Natural killer cell treated with Interleukin-12 subunit alpha and Interleukin-12 subunit beta and Interleukin-15 and Interleukin-18, amount 100 ng/mL, for 72 hours (primary cell): ENCODE data around the gene ZNF24. TPM values are rescaled to one million over a fixed set of nuclear protein-coding genes. Genes with fewer than 3 reads are reported as not detected.

Source experiments
- ATAC-seq, 2 donors: fragments of 150-1000 bp; cut with Tn5 transposase in 1 of 2; sonication (Bioruptor Pico), chemical (Tn5 transposase) in 1 of 2; 2 replicates each; pipeline ENCODE4 v1.10.0; 2021
- DNase-seq: peaks from one replicate; pipeline ENCODE4 v3.0.0; 2022; ENCODE audit warnings: low spot score
- H3K27ac Mint-ChIP-seq, 2 donors: 1 replicate in 1 of 2; 2 replicates in 1 of 2; pipeline ENCODE4 v1.8.0; 2022; ENCODE audit warnings: mixed read lengths in 2 of 2, mild to moderate bottlenecking in 1 of 2, moderate library complexity in 1 of 2
- H3K27me3 Mint-ChIP-seq, 2 donors: 1 replicate in 1 of 2; 2 replicates in 1 of 2; pipeline ENCODE4 v1.8.0; 2022; ENCODE audit warnings: mixed read lengths in 2 of 2
- H3K36me3 Mint-ChIP-seq: one replicate; pipeline ENCODE4 v1.8.0; 2022; ENCODE audit warnings: mixed read lengths
- H3K4me1 Mint-ChIP-seq, 2 donors: 1 replicate in 1 of 2; 2 replicates in 1 of 2; pipeline ENCODE4 v1.8.0; 2022; ENCODE audit warnings: low read depth in 2 of 2, mixed read lengths in 2 of 2, mild to moderate bottlenecking in 1 of 2
- H3K4me3 Mint-ChIP-seq: one replicate; pipeline ENCODE4 v1.8.0; 2022; ENCODE audit warnings: mixed read lengths
- H3K9me3 Mint-ChIP-seq: 2 replicates; pipeline ENCODE4 v1.8.0; 2022; ENCODE audit warnings: mixed read lengths
- total RNA-seq, 2 donors: library from RNA; stranded (reverse); gene quantifications; one replicate each; pipeline ENCODE4 v1.2.3, GENCODE V29; 2022

ZNF24 gene
- total RNA-seq, 2 donors from 2014 or later: 32.9 to 63.1 TPM

DNA sequence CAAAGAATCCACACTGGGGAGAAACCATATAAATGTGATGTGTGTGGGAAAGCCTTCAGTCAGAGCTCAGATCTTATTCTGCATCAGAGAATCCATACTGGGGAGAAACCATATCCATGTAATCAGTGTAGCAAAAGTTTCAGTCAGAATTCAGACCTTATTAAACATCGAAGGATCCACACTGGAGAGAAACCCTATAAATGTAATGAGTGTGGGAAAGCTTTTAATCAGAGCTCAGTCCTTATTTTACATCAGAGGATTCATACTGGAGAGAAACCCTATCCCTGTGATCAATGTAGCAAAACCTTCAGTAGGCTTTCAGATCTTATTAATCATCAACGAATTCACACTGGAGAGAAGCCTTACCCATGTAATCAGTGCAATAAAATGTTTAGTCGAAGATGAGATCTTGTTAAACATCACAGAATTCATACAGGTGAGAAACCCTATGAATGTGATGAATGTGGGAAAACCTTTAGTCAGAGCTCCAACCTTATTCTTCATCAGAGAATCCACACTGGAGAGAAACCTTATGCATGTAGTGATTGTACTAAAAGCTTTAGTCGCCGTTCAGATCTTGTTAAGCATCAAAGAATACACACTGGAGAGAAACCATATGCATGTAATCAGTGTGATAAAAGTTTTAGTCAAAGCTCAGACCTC, 37.5 kb downstream of the ZNF24 start:
- peaks cover 43% of the 10 kb centered on the region for H3K9me3 Mint-ChIP-seq
- DNase-seq: no peak
- H3K27me3 Mint-ChIP-seq: no peaks in the 10 kb centered on the region
- no peak overlapping the region for H3K4me3 Mint-ChIP-seq
- ATAC-seq: no peak
- no peak overlapping the region for H3K27ac Mint-ChIP-seq
- H3K4me1 Mint-ChIP-seq: no peaks in the 10 kb centered on the region
- H3K36me3 Mint-ChIP-seq: peaks cover 72% of the 10 kb centered on the region

DNA sequence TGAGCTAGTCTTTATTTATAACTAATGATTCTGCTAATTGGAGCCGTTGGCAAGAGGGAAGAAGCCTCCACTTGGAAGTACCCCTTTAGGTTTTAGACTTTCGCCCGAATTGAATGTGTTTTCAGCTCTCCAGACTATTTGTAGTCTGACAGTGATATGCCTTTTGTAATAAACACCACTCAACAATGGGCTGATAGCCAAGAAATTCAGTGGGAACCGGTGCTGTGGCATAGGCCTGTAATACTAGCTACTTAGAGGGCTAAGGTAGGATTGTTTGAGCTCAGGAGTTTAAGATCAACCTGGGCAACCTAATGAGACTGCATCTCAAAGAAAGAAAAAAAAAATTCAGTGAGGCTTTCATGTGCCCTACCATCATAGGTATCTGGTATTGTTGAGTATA, 40.6 kb downstream of the ZNF24 start:
- Mint-ChIP-seq H3K4me1 (peaks cover 0 to 9% of the 10 kb centered on the region in 2 donors), H3K9me3 (peaks cover 32% of the 10 kb centered on the region), H3K27me3 (no peaks in the 10 kb centered on the region), H3K36me3 (peaks cover 72% of the 10 kb centered on the region), H3K4me3 (no peak overlapping the region), H3K27ac (no peak overlapping the region)
- DNase-seq: no peak
- no peak for ATAC-seq

DNA sequence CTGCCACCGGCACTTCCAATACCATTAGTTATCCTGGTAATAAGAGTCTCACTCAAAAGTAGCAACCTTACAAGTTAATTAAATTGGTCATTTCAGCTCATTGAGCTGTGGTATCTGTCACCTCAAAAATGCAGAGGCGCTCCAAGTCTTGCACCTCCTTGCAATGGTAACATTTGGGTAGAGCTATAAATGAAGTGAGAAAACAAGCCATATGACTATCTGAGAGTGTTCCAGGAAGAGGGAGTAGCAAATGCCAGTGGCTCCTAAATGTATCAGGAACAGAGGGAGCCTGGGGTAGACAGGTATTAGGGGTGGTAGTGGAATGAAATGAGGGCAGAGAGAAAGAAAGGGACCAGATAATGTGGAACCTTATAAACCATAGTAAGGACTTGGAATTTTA, 48.2 kb downstream of the ZNF24 start:
- Mint-ChIP-seq H3K9me3 (peaks cover 2% of the 10 kb centered on the region), H3K4me1 (peaks cover 42 to 43% of the 10 kb centered on the region in 2 donors)

DNA sequence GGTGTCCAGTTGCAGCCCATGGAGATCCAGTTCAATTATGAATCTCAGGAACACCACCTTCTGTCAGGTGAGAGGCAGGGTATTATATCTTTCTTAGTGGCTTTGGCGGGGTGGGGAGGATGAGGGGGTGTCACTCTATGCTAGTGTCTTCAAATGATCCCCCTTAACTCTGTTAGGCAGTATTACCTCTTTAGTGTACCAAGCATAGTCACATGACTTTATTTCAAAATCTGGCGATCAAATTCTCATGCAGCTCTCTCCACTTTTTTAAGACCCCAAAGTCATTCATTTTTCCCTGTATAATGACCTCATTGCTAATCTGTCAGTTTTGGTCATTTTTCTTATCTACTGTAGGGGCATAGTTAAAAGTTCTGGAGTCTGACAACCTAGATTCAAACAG, 53.1 kb downstream of the ZNF24 start:
- Mint-ChIP-seq H3K4me1 (peaks cover 48 to 54% of the 10 kb centered on the region in 2 donors), H3K9me3 (peaks cover 2% of the 10 kb centered on the region)
- no peak for DNase-seq

More for the DNA sequence above, 48.2 kb downstream of the ZNF24 start:
- H3K4me3 Mint-ChIP-seq: no peak overlapping the region
- no peak for ATAC-seq
- H3K27ac Mint-ChIP-seq: no peak overlapping the region
- peaks cover 52% of the 10 kb centered on the region for H3K36me3 Mint-ChIP-seq
- no peaks in the 10 kb centered on the region for H3K27me3 Mint-ChIP-seq
- DNase-seq: no peak

DNA sequence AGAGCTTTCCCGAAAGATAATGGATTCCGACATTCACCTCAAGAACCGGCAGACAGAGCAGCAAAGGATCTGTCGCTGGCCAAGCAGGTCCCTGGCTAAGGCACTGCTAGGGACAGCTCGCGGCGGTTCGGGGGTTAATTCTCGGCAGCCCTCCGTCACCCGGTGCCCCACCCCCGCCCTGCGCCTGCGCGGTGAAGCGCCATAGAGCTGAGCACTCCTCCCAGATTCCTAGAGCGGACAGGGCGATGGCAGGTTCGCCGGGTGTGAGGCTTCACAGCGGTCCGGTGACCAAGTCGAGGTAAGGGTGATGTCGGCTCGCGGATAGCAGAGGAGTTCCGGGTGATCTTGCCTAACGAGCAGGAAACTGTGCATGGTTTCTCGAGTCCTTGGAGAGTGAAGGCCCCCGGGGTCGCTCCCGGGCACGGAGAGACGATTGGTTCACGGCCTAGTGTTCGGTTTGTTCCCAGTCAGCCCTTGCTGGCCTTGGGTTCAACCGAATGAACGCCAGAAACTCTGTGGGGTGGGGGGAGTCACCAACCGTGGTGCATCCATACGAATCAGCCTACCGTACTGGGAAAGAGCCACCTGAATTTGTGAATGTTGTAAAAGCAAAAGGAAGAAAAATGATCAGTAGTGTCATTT, 54.0 kb downstream of the ZNF24 start, which contains the start of gene ZSCAN30:
Gene ZSCAN30, minus strand, starts transcription at position 136 of the 642 bp plus-strand sequence. CDS start 25,877 bp downstream, outside the sequence.
- ATAC-seq: peak; percentile 99 to 100
- peak; percentile 97 for DNase-seq
- Mint-ChIP-seq H3K27ac (peak within 1 kb of the TSS; percentile 95 to 99), H3K9me3 (peaks cover 2% of the 10 kb centered on the region), H3K4me1 (peaks cover 40 to 47% of the 10 kb centered on the region in 2 donors), H3K36me3 (peaks cover 38% of the 10 kb centered on the region), H3K27me3 (no peaks in the 10 kb centered on the region), H3K4me3 (peak within 1 kb of the TSS; percentile 100)

More for the DNA sequence above, 53.1 kb downstream of the ZNF24 start:
- Mint-ChIP-seq H3K27ac (peak overlapping the region; percentile 95 to 99), H3K27me3 (no peaks in the 10 kb centered on the region), H3K4me3 (peak overlapping the region; percentile 100), H3K36me3 (peaks cover 38% of the 10 kb centered on the region)
- ATAC-seq: no peak

DNA sequence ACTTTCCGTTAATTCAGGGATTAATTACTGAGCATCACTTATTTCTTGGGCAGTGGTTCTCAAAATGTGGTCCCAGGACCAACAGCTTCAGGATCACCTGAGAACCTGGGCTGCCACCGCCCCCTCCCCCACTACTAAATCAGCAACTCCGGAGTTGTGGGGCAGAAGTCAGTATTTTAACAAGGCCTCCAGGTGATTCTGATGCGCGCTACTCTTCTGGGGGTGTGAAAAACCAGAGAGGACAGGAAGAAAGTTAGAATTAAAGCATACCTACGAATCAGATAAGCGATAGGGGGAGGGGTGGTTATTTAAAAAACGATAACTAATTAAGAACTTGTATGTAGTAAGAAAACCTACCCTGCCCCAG, 54.5 kb downstream of the ZNF24 start:
- no peak for DNase-seq
- H3K9me3 Mint-ChIP-seq: peaks cover 2% of the 10 kb centered on the region

DNA sequence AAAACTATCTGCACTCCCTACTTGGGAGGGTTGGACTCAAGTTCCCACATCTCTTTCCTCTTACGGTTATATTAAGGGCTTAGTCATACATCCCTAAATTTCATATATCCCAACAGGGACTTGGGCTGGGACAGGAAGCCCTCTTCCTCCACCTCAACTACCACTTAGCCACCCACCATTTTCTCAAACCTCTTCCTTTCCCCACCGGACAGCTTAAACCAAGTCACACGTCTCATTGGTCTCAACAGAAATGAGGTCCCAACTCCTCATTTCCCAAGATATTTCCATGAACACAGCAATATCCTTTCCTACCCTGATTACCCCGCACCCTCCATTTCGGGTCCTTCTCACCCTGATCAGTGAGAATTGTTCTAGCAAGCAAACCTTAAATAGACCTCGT, 54.9 kb downstream of the ZNF24 start:
- ATAC-seq (no peak), DNase-seq (no peak)
- Mint-ChIP-seq H3K4me1 (peaks cover 31 to 39% of the 10 kb centered on the region in 2 donors), H3K27ac (peak overlapping the region; percentile 95 to 99), H3K27me3 (no peaks in the 10 kb centered on the region), H3K9me3 (peaks cover 2% of the 10 kb centered on the region), H3K36me3 (peaks cover 29% of the 10 kb centered on the region), H3K4me3 (peak overlapping the region; percentile 100)

More for the DNA sequence above, 54.5 kb downstream of the ZNF24 start:
- Mint-ChIP-seq H3K27me3 (no peaks in the 10 kb centered on the region), H3K27ac (peak overlapping the region; percentile 95 to 99), H3K4me1 (peaks cover 35 to 42% of the 10 kb centered on the region in 2 donors), H3K36me3 (peaks cover 33% of the 10 kb centered on the region), H3K4me3 (peak overlapping the region; percentile 100)
- peak; percentile 16 to 18 for ATAC-seq

DNA sequence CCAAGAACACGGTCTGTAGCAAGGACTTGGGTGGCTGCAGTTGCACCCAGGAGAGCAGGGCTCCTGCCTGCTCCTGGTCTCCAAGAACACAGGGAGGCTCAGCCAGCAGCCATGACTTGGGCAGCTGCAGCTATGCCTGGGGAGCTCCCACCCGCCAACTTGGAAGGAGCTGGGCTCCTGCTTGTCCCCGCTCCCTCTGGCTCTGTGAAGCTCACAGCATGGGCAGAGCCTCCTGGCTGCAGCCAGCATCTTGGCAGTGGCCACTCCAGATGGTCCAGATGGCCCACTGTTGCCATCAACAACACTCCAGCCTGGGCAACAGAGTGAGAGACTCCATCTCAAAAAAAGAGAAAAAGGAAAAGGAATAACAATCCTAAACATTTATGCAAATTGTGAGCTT, 59.4 kb downstream of the ZNF24 start:
- Mint-ChIP-seq H3K4me3 (no peak overlapping the region), H3K27me3 (no peaks in the 10 kb centered on the region), H3K36me3 (peaks cover 20% of the 10 kb centered on the region), H3K4me1 (peaks cover 19 to 20% of the 10 kb centered on the region in 2 donors), H3K9me3 (peaks cover 4% of the 10 kb centered on the region), H3K27ac (no peak overlapping the region)
- no peak for ATAC-seq
- DNase-seq: no peak

DNA sequence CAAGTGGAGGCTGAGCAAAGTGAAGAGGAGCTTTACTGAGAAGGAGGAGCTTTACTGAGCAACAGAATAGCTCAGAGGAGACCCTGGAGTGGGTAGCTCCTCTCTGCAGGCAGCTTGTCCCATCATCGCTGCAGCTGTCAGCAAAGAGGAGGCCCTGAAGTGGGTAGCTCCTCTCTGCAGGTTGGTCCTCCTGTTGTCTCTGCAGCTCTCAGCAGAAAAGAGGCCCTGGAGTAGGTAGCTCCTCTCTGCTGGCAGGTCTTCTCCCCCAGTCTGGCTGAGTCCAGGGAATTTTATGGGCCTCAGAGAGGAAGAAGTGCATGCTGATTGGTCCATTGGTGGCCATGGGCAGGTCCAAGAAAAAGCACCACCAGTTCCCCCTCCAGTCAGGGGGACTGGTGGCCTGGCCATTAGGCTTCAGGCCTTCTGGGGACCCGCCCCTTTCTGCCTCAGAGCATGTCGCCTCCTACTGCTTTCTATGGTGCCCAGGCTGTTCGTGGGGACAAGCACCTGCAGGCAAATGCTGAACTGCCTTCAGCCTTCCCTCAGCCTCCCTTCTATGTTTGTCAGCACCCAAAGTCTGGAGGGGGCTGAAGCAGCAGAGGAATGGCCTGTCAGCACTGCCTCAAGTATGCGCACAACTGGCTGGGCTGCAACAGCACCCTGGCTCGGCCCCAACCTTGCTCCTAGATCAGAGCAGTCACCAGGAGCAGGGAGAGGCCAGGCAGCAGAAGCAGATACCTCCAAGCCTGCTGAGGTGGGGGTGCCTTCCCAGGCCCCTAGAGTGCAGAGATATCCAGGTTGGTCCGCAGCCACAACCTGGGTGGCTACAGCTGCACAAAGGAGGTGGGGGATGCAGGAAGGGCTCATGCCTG, 60.1 kb downstream of the ZNF24 start:
- Mint-ChIP-seq H3K27me3 (no peaks in the 10 kb centered on the region), H3K4me3 (no peak overlapping the region), H3K9me3 (peaks cover 4% of the 10 kb centered on the region), H3K36me3 (peaks cover 19% of the 10 kb centered on the region), H3K27ac (no peak overlapping the region), H3K4me1 (peaks cover 15 to 17% of the 10 kb centered on the region in 2 donors)
- ATAC-seq: no peak
- DNase-seq: no peak

DNA sequence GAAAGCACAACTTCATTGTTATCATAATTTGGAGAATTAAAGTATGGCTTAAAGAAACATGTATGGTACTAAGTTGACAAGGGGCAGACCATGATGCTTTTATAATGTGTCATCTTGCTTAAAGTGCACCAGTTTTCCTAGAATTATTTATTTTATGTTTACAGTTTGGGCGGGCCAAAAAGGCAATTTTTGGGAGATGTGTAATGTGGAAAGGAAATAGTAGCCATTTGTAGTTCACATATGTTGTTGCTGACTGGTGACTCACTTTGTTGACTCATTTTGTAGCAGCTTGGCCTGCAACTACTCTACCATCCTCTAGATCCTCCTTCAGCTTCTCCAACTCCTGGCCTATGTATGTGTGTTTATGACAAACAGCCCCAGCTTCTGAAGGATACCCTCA, 61.9 kb downstream of the ZNF24 start:
- ATAC-seq (peak in 1 of 2 donors; percentile 77), DNase-seq (no peak)
- Mint-ChIP-seq H3K9me3 (peaks cover 4% of the 10 kb centered on the region), H3K36me3 (peaks cover 25% of the 10 kb centered on the region), H3K4me1 (peaks cover 21 to 26% of the 10 kb centered on the region in 2 donors), H3K4me3 (peak overlapping the region; percentile 3), H3K27ac (peak overlapping the region; percentile 19 to 35), H3K27me3 (no peaks in the 10 kb centered on the region)

Other genes starting within 250 kb of the ZNF24 start
- gene ZNF397, start 103.4 kb downstream of the ZNF24 start, total RNA-seq: 10 to 100 TPM; 12.5 to 15.0 TPM
- gene ZSCAN30, start 54.2 kb downstream of the ZNF24 start, total RNA-seq: 10 to 100 TPM; 22.2 to 25.6 TPM
- 1 to 10 TPM in 1 of 2 donors, under 1 TPM in 1; 0.52 to 1.3 TPM for gene ZNF396, start 32.9 kb upstream of the ZNF24 start, total RNA-seq
- gene INO80C, start 153.5 kb upstream of the ZNF24 start, total RNA-seq: 10 to 100 TPM; 25.0 to 41.7 TPM
- 10 to 100 TPM; 60.2 to 72.7 TPM for gene GALNT1, start 237.3 kb upstream of the ZNF24 start, total RNA-seq